GM12872 (cell line): ENCODE measurements around the gene CDK1.

Experiments
- TF ChIP-seq, protein P1 (sequence below): IDR thresholded peaks from 3 replicates; pipeline ENCODE4 v1.5.1; 2011; ENCODE audit warnings: low read depth, mild to moderate bottlenecking, low read length, moderate library complexity; ENCODE audit not compliant: insufficient read depth

CDK1 gene

GRCh38 chr10:60796481-60796880 is 18.2 kb downstream of the CDK1 start:
- TF ChIP-seq, protein P1, sequence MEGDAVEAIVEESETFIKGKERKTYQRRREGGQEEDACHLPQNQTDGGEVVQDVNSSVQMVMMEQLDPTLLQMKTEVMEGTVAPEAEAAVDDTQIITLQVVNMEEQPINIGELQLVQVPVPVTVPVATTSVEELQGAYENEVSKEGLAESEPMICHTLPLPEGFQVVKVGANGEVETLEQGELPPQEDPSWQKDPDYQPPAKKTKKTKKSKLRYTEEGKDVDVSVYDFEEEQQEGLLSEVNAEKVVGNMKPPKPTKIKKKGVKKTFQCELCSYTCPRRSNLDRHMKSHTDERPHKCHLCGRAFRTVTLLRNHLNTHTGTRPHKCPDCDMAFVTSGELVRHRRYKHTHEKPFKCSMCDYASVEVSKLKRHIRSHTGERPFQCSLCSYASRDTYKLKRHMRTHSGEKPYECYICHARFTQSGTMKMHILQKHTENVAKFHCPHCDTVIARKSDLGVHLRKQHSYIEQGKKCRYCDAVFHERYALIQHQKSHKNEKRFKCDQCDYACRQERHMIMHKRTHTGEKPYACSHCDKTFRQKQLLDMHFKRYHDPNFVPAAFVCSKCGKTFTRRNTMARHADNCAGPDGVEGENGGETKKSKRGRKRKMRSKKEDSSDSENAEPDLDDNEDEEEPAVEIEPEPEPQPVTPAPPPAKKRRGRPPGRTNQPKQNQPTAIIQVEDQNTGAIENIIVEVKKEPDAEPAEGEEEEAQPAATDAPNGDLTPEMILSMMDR = no peak

- TF ChIP-seq, protein P1 = no peak
Observed at GRCh38 chr10:60797200-60797599, 18.9 kb downstream of the CDK1 start.

DNA sequence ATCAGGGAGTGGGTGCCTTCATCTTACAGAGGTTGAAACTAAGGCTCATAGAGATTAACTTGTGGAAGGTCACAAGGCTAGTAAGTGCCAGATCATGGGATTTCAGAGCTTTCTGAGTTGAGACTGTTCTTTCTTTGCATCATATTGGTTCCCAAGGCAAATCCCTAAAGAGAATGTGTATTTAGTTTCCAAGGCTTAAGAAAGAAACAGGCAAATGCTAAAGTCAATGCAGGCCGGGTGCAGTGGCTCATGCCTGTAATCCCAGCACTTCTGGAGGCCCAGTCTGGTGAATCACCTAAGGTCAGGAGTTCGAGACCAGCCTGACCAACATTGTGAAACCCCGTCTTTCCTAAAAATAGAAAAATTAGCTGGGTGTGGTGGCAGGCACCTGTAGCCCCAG is 19.8 kb downstream of the CDK1 start:
- TF ChIP-seq, protein P1 = no peak

DNA sequence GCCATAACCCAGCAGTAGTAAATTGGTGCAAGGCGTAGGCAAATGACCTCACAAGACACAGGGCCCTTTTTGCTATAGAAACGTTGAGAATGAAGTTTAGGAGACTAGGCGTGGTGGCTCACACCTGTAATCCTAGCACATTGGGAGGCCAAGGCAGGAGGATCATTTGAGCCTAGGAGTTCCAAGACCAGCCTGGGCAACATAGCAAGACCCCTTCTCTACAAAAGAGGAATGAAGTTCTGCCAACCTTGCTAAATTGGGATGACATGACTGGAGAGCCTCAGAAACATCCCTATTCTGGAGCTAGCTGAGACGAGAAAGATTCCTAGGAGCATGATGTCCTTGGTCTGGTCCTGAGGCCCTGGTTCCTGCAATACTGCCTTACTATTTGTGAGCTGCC is 20.6 kb downstream of the CDK1 start:
- TF ChIP-seq, protein P1 = no peak

GRCh38 chr10:60799971-60800650 is 21.8 kb downstream of the CDK1 start:
- TF ChIP-seq, protein P1 = no peak

- TF ChIP-seq, protein P1 = no peak
Observed at GRCh38 chr10:60800918-60801317, 22.6 kb downstream of the CDK1 start.

DNA sequence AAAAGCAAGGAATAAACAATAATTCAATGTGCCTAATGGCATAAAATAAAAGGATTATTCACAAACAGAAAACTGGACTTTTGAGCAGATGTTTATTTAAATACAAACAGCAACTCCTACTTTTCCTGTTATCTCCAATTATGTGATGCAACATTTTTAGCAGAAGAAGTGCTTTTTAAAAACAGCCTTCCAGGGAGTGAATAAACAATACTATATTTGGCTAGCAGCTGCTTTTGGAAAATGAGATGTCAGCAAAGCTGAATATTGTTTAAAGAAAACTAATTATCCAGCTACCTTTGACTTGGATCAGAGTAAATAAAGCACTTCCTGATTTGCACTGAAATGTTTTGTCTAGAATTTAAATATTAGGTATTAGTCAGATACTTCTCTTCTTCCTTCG is 23.2 kb downstream of the CDK1 start:
- TF ChIP-seq, protein P1 = no peak
